NCI-H2227 (cell line): ENCODE results near the gene DAO.
"Not testable (repeated sequence)": the region's sequence is repeated elsewhere in the genome, so short reads cannot be mapped to it uniquely, and the experiment has no call there.

Experiments
- DNase-seq: peaks from one replicate; lab custom pipeline; 2025; ENCODE audit not compliant: unreplicated experiment; lab: John Stamatoyannopoulos, UW

The DAO gene

DNA sequence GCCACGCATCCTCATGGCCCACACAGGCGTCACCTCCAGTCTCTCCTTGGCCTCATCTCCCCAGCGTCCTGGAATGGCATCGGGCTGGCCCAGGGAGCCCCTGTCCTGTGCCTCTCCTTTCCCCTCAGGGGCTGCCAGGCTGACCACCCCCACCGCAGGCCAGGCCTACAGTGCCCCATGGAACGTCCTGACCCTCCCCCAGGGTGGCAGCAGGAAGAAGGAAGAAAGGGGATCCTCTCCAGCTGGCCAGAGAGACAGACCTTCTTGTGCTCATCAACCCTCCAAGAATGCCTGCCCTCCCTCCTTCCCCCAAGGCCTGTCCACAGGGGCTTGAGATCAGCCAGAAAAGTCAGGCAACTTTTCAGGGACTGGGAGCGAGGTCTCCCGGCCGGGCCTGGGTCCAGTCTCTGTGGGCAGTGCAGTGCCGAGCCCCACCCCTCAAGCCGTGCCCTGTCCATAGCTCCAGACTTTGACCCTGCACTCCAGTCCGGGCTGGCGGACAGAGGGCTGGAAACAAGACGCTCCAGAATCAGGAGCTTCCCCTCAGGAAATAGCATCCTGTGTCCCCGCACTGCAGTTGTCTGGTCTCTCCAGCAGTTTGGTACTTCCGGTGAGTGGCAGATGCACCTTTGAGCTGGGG is at the start of gene DAO:
Gene DAO, plus strand, starts transcription at position 478 of the 640 bp plus-strand sequence. CDS start 4,915 bp downstream, outside the sequence.
- no peak for DNase-seq

DNA sequence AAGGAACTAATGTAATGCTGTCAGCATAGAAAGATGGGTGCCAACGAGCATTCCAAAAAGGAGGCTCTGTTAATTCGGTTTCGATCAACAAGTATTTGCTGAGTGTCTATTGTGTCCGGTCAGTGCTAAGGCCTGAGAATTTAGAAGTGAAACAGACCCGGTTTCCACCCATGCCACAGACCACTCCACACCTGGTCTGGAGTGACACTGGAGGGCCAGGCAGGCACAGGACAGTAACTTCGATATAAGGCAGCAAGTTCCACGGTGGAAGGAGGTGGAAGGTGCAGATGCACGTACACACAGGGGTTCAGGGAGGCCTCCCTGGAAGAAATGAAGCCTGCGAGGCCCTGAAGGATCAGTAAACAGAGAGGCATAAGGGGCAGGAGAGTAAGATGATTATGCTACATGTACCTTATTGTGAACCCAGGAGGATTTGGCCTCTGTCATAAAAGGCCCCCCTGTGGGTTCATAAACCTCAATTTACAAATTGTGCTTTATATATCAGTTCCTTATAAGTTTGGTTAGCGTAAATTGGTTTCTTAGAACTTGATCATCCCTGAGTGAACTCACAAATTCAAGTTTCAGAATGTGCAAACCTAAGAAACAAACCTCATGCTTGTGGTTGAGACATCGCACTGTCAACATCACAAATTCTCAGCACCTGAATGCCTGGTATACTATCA is 48.4 kb upstream of the DAO start:
- DNase-seq = no peak

DNA sequence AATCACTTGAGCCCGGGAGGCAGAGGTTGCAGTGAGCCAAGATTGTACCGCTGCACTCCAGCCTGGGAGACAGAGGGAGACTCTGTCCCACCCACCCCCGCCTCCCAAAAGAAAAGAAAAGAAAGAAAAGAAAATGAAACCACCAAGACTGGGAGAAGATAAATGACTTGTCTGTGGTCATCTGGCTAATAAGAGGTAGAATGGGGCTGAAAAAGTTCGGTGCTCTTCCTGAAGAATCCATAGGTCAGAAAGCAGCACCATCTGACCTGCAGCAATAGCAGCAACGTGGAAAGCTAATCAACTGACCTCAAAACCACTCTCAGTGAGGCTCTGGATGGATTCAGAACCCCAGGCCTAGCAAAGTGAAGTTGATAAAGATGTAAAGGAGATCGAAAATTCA is 47.7 kb upstream of the DAO start:
- no peak for DNase-seq

DNA sequence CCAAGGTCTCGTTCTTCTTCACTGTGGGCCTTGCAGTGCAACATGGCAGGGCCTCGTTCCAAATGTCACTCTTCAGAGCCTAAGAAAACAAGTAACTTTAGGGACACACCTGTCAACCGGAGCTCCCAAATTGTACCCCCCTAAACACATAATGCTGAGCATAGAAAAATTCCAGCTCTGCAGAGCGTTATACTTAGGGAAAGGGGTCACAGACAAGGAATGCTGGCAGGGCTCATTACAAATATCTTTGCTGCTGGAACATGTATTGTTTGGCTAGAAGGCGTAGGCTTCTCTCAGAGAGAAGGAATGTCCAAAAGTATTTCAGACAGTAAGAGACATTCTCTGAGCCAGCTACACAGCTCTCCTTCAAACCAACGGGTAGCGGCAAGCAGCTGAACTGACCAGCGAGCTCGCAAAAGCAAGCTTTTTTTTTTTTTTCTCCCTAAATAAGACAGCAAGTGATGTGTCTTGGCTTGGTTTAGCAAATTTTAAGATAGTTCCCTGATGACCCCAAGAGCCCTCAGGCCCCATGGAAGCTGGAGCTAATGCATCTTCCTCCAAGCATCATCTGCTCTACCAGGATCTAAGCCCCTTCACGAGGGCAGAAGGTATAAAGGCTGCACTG is 47.0 kb upstream of the DAO start:
- DNase-seq = no peak

DNA sequence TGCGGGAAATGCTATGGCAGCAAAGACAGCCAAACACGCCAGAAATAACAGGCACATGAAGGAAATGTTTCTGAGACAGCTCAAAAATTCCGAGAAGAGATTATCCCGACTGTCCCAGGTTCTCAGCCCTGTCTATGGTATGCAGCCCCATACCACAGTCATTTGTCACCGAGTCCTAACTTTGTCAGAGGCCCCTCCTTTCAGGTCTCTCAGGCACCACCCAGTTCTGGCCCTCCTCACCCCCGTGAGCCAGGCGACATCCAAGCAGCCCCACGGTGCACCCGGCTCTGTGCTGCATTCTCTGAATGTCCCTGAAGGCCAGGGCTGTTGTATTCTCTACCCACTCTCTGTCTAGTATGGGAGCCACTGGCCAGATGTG is 46.5 kb upstream of the DAO start:
- no peak for DNase-seq

GRCh38 chr12:108833757-108834472 is 46.0 kb upstream of the DAO start:
- DNase-seq = no peak

DNA sequence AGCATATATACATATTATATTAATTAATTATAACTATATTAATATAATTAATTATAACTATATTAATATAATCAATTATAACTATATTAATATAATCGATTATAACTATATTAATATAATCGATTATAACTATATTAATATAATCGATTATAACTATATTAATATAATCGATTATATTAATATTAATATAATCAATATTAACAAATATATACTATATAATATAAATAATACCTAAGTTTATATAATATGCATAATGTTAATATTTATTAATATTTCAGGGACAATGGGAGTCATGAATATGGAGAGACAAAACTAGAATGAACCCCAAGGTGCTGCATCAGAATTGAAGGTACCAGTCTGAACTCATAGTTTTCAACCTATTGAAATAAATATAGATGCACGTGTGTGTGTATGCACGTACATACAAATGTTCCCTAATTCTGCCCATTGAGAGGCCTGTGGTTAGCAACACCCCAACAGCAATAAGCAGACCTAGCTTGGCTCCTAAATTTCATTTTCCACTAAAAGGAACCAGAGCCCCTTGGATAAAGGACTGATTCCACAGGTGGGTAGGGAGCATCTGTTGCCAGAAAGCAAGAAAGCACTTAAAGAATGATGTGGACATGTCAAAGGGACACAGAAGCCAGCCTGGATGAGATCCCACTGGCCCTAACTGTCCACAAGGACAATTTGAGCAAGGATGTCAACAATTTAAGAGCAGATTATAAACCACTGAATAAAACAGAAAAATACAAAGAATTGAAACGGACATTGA is 43.8 kb upstream of the DAO start:
- DNase-seq = no peak

- no peak for DNase-seq
These were observed 42.7 kb upstream of the DAO start for GRCh38 chr12:108837239-108837638.

GRCh38 chr12:108837680-108838079 is 42.2 kb upstream of the DAO start:
- DNase-seq = no peak

- peak; percentile 69 for DNase-seq
These were observed 41.5 kb upstream of the DAO start for GRCh38 chr12:108838194-108839017.

DNA sequence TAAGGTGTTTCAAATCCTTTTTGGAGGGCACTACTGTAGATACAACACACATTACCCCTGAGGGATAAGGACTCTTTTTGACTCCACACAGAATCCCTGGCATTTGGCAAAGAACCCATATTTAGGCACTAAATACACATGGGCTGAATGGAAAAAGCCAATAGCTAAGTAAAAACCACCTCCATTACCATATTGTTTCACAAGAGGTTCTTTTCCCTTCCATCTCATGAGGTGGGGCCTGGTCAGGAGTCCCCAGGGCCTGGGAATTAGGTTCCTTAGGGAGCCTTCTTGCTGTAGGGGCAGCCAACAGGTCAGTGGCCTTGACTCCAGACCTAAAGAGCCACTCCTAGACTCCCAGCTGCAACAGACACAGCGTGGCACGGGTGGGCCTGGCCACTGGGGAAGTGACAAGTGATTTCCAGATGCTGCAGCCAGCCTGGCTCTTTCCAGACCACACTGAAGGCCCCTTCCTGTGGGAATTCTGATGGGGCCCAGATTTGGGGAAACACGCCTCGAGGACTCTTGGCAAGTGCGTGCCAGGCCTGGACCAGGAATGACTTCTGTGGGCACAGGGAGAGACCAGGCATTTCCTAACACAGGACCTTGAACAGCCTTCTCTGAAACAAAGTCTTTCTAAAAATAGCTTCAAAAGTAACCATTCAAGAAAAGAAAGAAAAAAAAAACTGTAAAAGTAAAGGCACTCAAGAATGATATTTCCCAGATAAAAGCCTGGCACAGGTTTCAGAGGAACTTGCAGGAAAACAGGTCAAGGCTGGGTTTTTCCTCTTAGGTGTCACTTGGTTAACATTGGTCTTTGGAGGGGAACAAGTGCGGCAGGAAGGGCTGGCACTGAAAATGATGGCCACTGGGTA is 40.6 kb upstream of the DAO start:
- DNase-seq = no peak

DNA sequence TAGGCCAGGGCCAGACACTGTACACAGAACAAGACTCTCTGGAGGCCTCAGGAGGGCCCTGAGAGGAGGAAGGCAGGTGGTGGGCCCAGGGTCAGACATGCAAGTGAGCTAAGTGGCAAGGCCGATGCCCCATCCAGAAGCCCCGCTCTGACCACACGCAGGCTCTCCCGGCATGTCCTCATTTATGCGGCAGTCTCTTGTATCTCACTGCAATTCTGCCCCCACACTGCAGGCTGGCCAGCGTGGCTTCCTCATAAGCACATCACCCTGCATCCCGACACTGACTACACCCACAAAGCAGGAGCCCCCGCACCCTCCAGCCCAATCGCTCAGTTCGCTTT is 40.0 kb upstream of the DAO start:
- DNase-seq = no peak

GRCh38 chr12:108840605-108841332 is 39.1 kb upstream of the DAO start:
- no peak for DNase-seq

GRCh38 chr12:108841825-108842224 is 38.1 kb upstream of the DAO start:
- not testable (repeated sequence) for DNase-seq

DNA sequence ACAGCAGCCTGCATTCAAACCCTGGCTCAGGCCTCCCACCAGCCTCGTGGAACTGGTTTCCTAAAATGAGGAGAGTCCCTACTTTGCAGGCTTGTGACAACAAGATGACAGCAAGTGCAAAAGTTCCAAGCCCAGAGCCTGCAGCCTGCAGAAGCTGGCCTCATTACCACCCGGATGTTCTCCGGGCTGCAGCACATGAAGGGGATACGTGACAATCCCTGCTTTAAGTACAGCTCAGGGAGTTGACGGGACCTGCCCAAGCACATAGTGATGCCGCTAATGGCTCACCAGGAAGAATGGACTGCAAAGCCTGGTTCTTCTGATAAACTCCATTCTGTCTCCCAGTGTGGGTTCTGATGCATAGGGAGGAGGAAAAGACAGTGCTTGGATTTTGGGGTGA is 37.5 kb upstream of the DAO start:
- no peak for DNase-seq

DNA sequence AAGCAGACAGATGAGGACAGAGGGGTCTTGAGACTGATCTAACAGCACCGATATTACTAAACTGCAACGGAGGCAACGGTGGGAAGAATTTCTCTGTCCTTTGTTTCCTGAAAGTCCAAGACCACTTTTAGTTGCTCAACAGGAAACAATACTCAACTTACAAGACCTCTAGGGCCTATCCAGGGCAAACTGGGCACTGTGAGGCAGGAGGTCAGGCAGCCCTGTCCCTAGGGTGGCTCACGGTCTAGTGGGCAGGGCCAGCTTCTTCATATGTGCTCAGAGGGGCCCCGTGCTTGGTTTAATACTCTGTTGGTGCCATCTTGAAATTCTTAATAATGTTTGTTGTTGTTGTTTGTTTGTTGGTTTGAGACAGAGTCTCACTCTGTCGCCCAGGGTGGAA is 36.7 kb upstream of the DAO start:
- DNase-seq = no peak

DNA sequence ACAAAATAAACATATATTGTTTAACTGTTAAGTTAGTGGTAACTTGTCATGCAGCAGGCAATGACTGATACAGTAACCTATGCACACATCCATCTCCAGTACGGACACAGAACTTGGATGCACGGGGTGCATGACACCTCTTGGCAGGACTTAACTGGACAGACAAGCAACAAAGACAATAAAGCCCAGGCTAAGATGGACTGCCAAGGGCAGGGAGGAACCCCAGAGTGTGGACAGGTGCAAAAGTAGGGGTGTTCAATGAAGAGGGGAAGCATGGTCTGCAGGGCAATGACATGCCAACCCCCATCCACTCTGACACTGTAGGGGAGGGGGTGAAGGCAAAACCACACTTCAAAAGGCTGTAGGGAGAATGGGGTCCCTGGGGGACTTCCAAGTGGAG is 34.2 kb upstream of the DAO start:
- DNase-seq = no peak

DNA sequence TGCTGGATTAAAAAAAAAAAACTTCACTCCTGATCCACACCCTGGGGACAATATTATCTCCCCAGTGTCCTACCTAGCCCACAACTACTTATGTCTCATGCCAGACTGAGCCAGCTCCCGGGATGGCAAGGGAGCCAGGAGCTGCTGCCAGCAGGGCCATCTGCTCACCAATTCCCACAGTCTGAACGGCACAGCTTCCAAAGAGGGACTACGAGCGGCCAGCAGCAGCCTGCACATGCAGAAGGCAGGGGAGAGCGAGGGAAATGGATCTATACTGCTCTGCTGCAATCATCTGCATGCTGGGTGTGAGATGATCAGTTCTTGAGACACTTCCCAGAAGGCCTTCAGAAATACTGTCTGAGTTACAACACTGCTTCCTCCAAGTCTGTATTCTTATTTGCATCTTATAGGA is 33.6 kb upstream of the DAO start:
- DNase-seq = no peak

- no peak for DNase-seq
These were observed 32.2 kb upstream of the DAO start for GRCh38 chr12:108847705-108848104.
